WTC11 (cell line): ENCODE data around the gene VEPH1. TPM values are rescaled to one million over a fixed set of nuclear protein-coding genes. Genes with fewer than 3 reads are reported as not detected.

Experiments used
- ATAC-seq: fragments of 200-7000 bp; cut with Tn5 transposase; 2 replicates; pipeline ENCODE4 v1.10.0; 2021; ENCODE audit warnings: mild to moderate bottlenecking, moderate library complexity
- CTCF ChIA-PET: fragments of 300-600 bp; sonication (Branson Sonifier 250); formaldehyde crosslinking; loops from one replicate; lab custom pipeline; 2021; ENCODE audit warnings: antibody characterized with exemption; lab: Charles Lee
- POLR2A ChIA-PET: fragments of 350-600 bp; sonication (Branson Sonifier 250); formaldehyde crosslinking; loops from one replicate; lab custom pipeline; 2021; ENCODE audit warnings: antibody characterized with exemption; lab: Charles Lee
- DNase-seq: peaks from one replicate; pipeline ENCODE4 v3.0.0; 2021; ENCODE audit warnings: low spot score
- H3K27ac Mint-ChIP-seq: 2 replicates; pipeline ENCODE4 v1.8.0; 2021; ENCODE audit warnings: mixed read lengths
- H3K27me3 Mint-ChIP-seq: 2 replicates; pipeline ENCODE4 v1.8.0; 2021; ENCODE audit warnings: low read depth, mild to moderate bottlenecking, moderate library complexity, mixed read lengths
- H3K36me3 Mint-ChIP-seq: 2 replicates; pipeline ENCODE4 v1.8.0; 2021; ENCODE audit warnings: mixed read lengths
- H3K4me1 Mint-ChIP-seq: 2 replicates; pipeline ENCODE4 v1.8.0; 2022; ENCODE audit warnings: mixed read lengths
- H3K4me3 Mint-ChIP-seq: 2 replicates; pipeline ENCODE4 v1.8.0; 2021; ENCODE audit warnings: mild to moderate bottlenecking, moderate library complexity, mixed read lengths
- H3K9me3 Mint-ChIP-seq: 2 replicates; pipeline ENCODE4 v1.8.0; 2021; ENCODE audit warnings: mixed read lengths
- GABPB1 ChIP-seq: sonication (generic); formaldehyde crosslinking; IDR thresholded peaks from 2 replicates; pipeline ENCODE4 v1.8.1; 2023; ENCODE audit warnings: mild to moderate bottlenecking, missing genetic modification reagents
- HMGXB4 ChIP-seq: sonication (generic); formaldehyde crosslinking; IDR thresholded peaks from 2 replicates; pipeline ENCODE4 v1.8.1; 2023; ENCODE audit warnings: mild to moderate bottlenecking, moderate library complexity, missing genetic modification reagents
- IRF2 ChIP-seq: sonication (generic); formaldehyde crosslinking; IDR thresholded peaks from 2 replicates; pipeline ENCODE4 v1.8.0; 2022; ENCODE audit warnings: low read depth, missing genetic modification reagents, borderline replicate concordance
- MYBL2 ChIP-seq: sonication (generic); formaldehyde crosslinking; IDR thresholded peaks from 2 replicates; pipeline ENCODE4 v1.8.1; 2023; ENCODE audit warnings: mild to moderate bottlenecking, moderate library complexity, missing genetic modification reagents
- NR3C1 ChIP-seq: sonication (generic); formaldehyde crosslinking; conservative IDR thresholded peaks from 2 replicates; pipeline ENCODE4 v1.8.1; 2023; ENCODE audit warnings: low read depth, mild to moderate bottlenecking, missing genetic modification reagents
- SMAD3 ChIP-seq: sonication (generic); formaldehyde crosslinking; IDR thresholded peaks from 2 replicates; pipeline ENCODE4 v1.8.0; 2022; ENCODE audit warnings: missing genetic modification reagents, mild to moderate bottlenecking, borderline replicate concordance
- USF1 ChIP-seq: sonication (generic); formaldehyde crosslinking; IDR thresholded peaks from 2 replicates; pipeline ENCODE4 v1.8.0; 2022; ENCODE audit warnings: mild to moderate bottlenecking, missing genetic modification reagents
- ZNF121 ChIP-seq: sonication (generic); formaldehyde crosslinking; IDR thresholded peaks from 2 replicates; pipeline ENCODE4 v1.8.0; 2023; ENCODE audit warnings: missing genetic modification reagents
- ZNF416 ChIP-seq: fragments of 250-450 bp; sonication (Bioruptor Pico); IDR thresholded peaks from 2 replicates; pipeline ENCODE4 v1.9.0; 2021; ENCODE audit warnings: mild to moderate bottlenecking, inconsistent platforms
- ZNF671 ChIP-seq: fragments of 250-450 bp; sonication (Bioruptor Pico); IDR thresholded peaks from 2 replicates; pipeline ENCODE4 v1.8.0; 2021; ENCODE audit warnings: mild to moderate bottlenecking
- total RNA-seq: library from RNA; stranded (reverse); gene quantifications from 3 replicates; pipeline ENCODE4 v1.2.3, GENCODE V29; 2021
- TF ChIP-seq, protein P1 (sequence below): sonication (generic); formaldehyde crosslinking; IDR thresholded peaks from 2 replicates; pipeline ENCODE4 v1.8.0; 2023; ENCODE audit warnings: missing genetic modification reagents, mild to moderate bottlenecking, borderline replicate concordance
- TF ChIP-seq, protein P2 (sequence below): fragments of 250-450 bp; sonication (Bioruptor Pico); IDR thresholded peaks from 2 replicates; pipeline ENCODE4 v1.8.0; 2021; ENCODE audit warnings: mild to moderate bottlenecking

VEPH1 gene
- total RNA-seq, 1 experiment from 2014 or later: 10.8 TPM

GRCh38 chr3:157527131-157527881 is 24.1 kb upstream of the VEPH1 start (continued):
- TF ChIP-seq GABPB1: no peak
- no peak for TF ChIP-seq MYBL2 (CRISPR knock-in tag)

- Mint-ChIP-seq H3K9me3 (peaks cover 9% of the 10 kb centered on the region), H3K27ac (no peak overlapping the region), H3K4me1 (no peaks in the 10 kb centered on the region), H3K36me3 (no peaks in the 10 kb centered on the region), H3K4me3 (no peak overlapping the region), H3K27me3 (no peaks in the 10 kb centered on the region)
- CTCF ChIA-PET: no interaction called here
- POLR2A ChIA-PET: no interaction called here
- ATAC-seq (no peak), DNase-seq (no peak)
- no peak for TF ChIP-seq IRF2 (CRISPR knock-in tag)
- TF ChIP-seq HMGXB4 (CRISPR knock-in tag): no peak
- no peak for TF ChIP-seq NR3C1
- no peak for TF ChIP-seq USF1 (CRISPR knock-in tag)
- TF ChIP-seq ZNF671 (CRISPR knock-in tag): no peak
- no peak for TF ChIP-seq ZNF121 (CRISPR knock-in tag)
- TF ChIP-seq, protein P1, sequence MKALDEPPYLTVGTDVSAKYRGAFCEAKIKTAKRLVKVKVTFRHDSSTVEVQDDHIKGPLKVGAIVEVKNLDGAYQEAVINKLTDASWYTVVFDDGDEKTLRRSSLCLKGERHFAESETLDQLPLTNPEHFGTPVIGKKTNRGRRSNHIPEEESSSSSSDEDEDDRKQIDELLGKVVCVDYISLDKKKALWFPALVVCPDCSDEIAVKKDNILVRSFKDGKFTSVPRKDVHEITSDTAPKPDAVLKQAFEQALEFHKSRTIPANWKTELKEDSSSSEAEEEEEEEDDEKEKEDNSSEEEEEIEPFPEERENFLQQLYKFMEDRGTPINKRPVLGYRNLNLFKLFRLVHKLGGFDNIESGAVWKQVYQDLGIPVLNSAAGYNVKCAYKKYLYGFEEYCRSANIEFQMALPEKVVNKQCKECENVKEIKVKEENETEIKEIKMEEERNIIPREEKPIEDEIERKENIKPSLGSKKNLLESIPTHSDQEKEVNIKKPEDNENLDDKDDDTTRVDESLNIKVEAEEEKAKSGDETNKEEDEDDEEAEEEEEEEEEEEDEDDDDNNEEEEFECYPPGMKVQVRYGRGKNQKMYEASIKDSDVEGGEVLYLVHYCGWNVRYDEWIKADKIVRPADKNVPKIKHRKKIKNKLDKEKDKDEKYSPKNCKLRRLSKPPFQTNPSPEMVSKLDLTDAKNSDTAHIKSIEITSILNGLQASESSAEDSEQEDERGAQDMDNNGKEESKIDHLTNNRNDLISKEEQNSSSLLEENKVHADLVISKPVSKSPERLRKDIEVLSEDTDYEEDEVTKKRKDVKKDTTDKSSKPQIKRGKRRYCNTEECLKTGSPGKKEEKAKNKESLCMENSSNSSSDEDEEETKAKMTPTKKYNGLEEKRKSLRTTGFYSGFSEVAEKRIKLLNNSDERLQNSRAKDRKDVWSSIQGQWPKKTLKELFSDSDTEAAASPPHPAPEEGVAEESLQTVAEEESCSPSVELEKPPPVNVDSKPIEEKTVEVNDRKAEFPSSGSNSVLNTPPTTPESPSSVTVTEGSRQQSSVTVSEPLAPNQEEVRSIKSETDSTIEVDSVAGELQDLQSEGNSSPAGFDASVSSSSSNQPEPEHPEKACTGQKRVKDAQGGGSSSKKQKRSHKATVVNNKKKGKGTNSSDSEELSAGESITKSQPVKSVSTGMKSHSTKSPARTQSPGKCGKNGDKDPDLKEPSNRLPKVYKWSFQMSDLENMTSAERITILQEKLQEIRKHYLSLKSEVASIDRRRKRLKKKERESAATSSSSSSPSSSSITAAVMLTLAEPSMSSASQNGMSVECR: no peak
- TF ChIP-seq, protein P2, sequence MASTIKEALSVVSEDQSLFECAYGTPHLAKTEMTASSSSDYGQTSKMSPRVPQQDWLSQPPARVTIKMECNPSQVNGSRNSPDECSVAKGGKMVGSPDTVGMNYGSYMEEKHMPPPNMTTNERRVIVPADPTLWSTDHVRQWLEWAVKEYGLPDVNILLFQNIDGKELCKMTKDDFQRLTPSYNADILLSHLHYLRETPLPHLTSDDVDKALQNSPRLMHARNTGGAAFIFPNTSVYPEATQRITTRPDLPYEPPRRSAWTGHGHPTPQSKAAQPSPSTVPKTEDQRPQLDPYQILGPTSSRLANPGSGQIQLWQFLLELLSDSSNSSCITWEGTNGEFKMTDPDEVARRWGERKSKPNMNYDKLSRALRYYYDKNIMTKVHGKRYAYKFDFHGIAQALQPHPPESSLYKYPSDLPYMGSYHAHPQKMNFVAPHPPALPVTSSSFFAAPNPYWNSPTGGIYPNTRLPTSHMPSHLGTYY (CRISPR knock-in tag): no peak
- TF ChIP-seq SMAD3 (CRISPR knock-in tag): no peak
These were observed 22.8 kb upstream of the VEPH1 start for GRCh38 chr3:157526036-157526435.

DNA sequence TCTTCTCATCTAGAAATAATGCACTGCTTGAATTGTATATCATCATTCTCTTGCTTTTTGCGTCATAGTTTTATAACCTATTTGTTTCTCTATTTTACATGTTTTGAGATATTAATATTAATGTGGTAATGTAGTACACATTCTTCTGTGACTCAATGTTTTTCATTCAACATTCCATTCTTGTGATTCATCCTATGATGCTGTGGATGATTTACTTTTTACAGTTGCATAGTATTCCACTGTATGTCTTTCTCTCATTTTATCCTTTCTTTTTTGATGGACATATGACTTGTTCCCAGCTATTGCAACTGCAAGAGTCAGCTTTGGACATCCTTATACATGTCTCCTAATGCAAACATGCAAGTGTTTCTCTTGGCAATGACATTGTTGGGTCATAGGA is 20.6 kb upstream of the VEPH1 start:
- no peak for TF ChIP-seq ZNF121 (CRISPR knock-in tag)
- TF ChIP-seq ZNF416 (CRISPR knock-in tag): no peak
- TF ChIP-seq MYBL2 (CRISPR knock-in tag): no peak
- TF ChIP-seq, all 79 proteins: peak for 0
- ATAC-seq (no peak), DNase-seq (no peak)
- no peaks in the 10 kb centered on the region for H3K4me1 Mint-ChIP-seq
- H3K9me3 Mint-ChIP-seq: peaks cover 17% of the 10 kb centered on the region
- peaks cover 6% of the 10 kb centered on the region for H3K36me3 Mint-ChIP-seq
- ChIA-PET POLR2A (no interaction called here), CTCF (no interaction called here)
- H3K27me3 Mint-ChIP-seq: no peaks in the 10 kb centered on the region
- H3K27ac Mint-ChIP-seq: no peak overlapping the region
- no peak overlapping the region for H3K4me3 Mint-ChIP-seq
